ENCODE data around the gene GALNT8. TPM values are rescaled to one million over a fixed set of nuclear protein-coding genes. Genes with fewer than 3 reads are reported as not detected.

The GALNT8 gene
- total RNA-seq, 1 donor from 2014 or later: 2.0 TPM

DNA sequence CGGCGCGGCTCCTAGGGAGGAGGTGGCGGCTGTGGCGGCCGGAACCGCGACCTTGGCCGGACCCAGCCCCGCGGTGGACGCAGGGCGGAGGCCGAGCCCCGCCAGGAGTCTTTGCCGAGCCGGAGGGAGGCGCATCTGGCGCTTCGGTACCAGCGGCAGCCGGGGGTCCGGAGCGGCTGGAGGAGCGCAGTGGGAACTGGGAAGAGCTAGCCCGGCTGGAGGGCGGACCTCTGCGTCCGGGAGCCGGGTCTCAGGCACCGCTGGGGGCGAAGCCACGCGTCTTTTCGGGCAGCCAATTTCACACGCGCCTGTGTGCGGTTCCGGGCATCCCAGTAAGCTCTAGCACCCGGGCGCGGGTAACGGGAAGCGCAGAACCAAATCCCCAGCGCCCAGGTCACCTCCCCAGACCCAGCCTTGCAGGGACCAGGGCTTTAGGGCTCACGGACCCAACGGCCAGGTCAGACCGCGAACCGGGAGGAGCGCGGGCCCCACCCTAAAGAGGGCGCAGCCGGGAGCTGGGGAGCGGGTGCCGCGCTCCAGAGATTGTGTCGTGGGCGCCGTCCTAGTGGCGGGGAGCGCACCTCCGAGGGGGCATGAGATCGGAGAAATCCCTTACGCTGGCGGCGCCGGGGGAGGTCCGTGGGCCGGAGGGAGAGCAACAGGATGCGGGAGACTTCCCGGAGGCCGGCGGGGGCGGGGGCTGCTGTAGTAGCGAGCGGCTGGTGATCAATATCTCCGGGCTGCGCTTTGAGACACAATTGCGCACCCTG, 89.4 kb downstream of the GALNT8 start:
- no peak overlapping the region for H3K27ac ChIP-seq
- no peaks in the 10 kb centered on the region for H3K27me3 ChIP-seq
- TF ChIP-seq, protein P1, sequence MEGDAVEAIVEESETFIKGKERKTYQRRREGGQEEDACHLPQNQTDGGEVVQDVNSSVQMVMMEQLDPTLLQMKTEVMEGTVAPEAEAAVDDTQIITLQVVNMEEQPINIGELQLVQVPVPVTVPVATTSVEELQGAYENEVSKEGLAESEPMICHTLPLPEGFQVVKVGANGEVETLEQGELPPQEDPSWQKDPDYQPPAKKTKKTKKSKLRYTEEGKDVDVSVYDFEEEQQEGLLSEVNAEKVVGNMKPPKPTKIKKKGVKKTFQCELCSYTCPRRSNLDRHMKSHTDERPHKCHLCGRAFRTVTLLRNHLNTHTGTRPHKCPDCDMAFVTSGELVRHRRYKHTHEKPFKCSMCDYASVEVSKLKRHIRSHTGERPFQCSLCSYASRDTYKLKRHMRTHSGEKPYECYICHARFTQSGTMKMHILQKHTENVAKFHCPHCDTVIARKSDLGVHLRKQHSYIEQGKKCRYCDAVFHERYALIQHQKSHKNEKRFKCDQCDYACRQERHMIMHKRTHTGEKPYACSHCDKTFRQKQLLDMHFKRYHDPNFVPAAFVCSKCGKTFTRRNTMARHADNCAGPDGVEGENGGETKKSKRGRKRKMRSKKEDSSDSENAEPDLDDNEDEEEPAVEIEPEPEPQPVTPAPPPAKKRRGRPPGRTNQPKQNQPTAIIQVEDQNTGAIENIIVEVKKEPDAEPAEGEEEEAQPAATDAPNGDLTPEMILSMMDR (IDR thresholded peaks at IDR 0.05): no peak
- TF ChIP-seq POLR2A (IDR thresholded peaks at IDR 0.05) (no peak), POLR2AphosphoS5 (IDR thresholded peaks at IDR 0.05; ENCODE audit: insufficient read depth in 1 of 2, low read depth in 1 of 2) (no peak)

GRCh38 chr12:4810219-4810671, 90.0 kb downstream of the GALNT8 start:
- Histone ChIP-seq H3K27ac (no peak overlapping the region), H3K4me1 (peaks cover 11% of the 10 kb centered on the region), H3K9me3 (no peaks in the 10 kb centered on the region), H3K36me3 (no peaks in the 10 kb centered on the region), H3K4me3 (peak overlapping the region; percentile 30 to 40), H3K27me3 (no peaks in the 10 kb centered on the region)
- TF ChIP-seq POLR2A (IDR thresholded peaks at IDR 0.05): no peak
- TF ChIP-seq POLR2AphosphoS5 (IDR thresholded peaks at IDR 0.05; ENCODE audit: insufficient read depth in 1 of 2, low read depth in 1 of 2): no peak
- TF ChIP-seq, protein P1 (IDR thresholded peaks at IDR 0.05): no peak
- intact Hi-C loops (cut with DNase I): no loop called here
- DNase-seq (ENCODE audit: extremely low spot score in 2 of 2): no peak

More for the DNA sequence above, 89.4 kb downstream of the GALNT8 start:
- Histone ChIP-seq H3K4me3 (peak overlapping the region; percentile 30 to 40), H3K9me3 (no peaks in the 10 kb centered on the region), H3K4me1 (peaks cover 11% of the 10 kb centered on the region), H3K36me3 (no peaks in the 10 kb centered on the region)
- DNase-seq (ENCODE audit: extremely low spot score in 2 of 2): no peak
- intact Hi-C loops (cut with DNase I): no loop called here

DNA sequence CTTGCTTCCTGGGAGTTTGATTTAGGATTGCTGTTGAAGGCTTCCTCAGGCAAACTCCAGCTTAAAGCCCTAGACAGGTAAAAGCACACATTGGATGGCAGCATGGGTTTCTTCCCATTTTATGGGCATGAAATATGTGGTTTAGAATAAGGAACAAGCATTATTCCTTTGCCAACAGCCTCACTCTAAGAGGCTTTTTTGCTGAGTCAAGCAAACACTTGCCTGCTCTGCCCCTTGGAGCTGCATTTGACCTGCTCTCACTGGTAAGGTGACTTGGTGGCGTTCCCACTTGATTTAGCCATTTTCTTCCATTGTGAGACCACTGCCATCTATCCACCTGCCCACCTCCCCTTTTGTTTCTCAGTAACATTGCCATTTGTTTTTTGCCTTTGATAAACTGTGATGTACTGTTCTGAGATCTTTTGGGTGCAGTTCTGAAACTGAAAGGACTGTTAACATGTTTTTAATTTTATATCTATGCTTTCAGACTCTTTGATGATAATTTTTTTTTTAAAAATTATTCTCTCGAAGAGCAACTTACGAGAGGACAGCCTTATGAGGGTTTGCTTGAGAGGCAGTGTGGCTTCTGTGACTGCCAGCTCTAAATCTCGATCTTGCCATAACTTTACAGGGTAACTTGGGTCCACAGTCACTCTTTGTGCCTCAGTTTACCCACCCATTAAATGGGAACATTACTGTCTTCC, 92.6 kb downstream of the GALNT8 start:
- no peaks in the 10 kb centered on the region for H3K9me3 ChIP-seq
- TF ChIP-seq POLR2AphosphoS5 (IDR thresholded peaks at IDR 0.05; ENCODE audit: insufficient read depth in 1 of 2, low read depth in 1 of 2): no peak
- no peak for TF ChIP-seq POLR2A (IDR thresholded peaks at IDR 0.05)
- no peaks in the 10 kb centered on the region for H3K36me3 ChIP-seq
- intact Hi-C loops (cut with DNase I): no loop called here
- H3K27me3 ChIP-seq: no peaks in the 10 kb centered on the region
- no peak overlapping the region for H3K4me3 ChIP-seq
- peaks cover 11% of the 10 kb centered on the region for H3K4me1 ChIP-seq
- no peak overlapping the region for H3K27ac ChIP-seq
- DNase-seq (ENCODE audit: extremely low spot score in 2 of 2): no peak

- intact Hi-C loops (cut with DNase I): no loop called here
- Histone ChIP-seq H3K4me1 (peaks cover 11% of the 10 kb centered on the region), H3K27me3 (no peaks in the 10 kb centered on the region)
Observed at GRCh38 chr12:4813741-4814140, 93.5 kb downstream of the GALNT8 start.

GRCh38 chr12:4814485-4814884, 94.3 kb downstream of the GALNT8 start:
- no peaks in the 10 kb centered on the region for H3K9me3 ChIP-seq
- H3K27me3 ChIP-seq: no peaks in the 10 kb centered on the region
- no peak for TF ChIP-seq POLR2AphosphoS5 (IDR thresholded peaks at IDR 0.05; ENCODE audit: insufficient read depth in 1 of 2, low read depth in 1 of 2)
- TF ChIP-seq, protein P1 (IDR thresholded peaks at IDR 0.05): no peak
- no peak for TF ChIP-seq POLR2A (IDR thresholded peaks at IDR 0.05)
- H3K27ac ChIP-seq: no peak overlapping the region
- peaks cover 11% of the 10 kb centered on the region for H3K4me1 ChIP-seq
- H3K36me3 ChIP-seq: no peaks in the 10 kb centered on the region
- no peak overlapping the region for H3K4me3 ChIP-seq
- intact Hi-C loops (cut with DNase I): no loop called here
- DNase-seq (ENCODE audit: extremely low spot score in 2 of 2): no peak

More at GRCh38 chr12:4813741-4814140, 93.5 kb downstream of the GALNT8 start:
- no peak for DNase-seq (ENCODE audit: extremely low spot score in 2 of 2)
- Histone ChIP-seq H3K36me3 (no peaks in the 10 kb centered on the region), H3K4me3 (no peak overlapping the region), H3K27ac (no peak overlapping the region), H3K9me3 (no peaks in the 10 kb centered on the region)
- no peak for TF ChIP-seq POLR2AphosphoS5 (IDR thresholded peaks at IDR 0.05; ENCODE audit: insufficient read depth in 1 of 2, low read depth in 1 of 2)
- TF ChIP-seq, protein P1 (IDR thresholded peaks at IDR 0.05): no peak
- no peak for TF ChIP-seq POLR2A (IDR thresholded peaks at IDR 0.05)
